GM19463 (cell line): Measurements from ENCODE around the gene GALNT2.

Source experiments
- ATAC-seq: cut with Tn5 transposase; IDR thresholded peaks from one replicate; pipeline ENCODE4 v1.9.1; 2021; ENCODE audit warnings: mild to moderate bottlenecking, moderate library complexity; ENCODE audit not compliant: unreplicated experiment

Gene GALNT2

GRCh38 chr1:230127105-230128054, 60.3 kb downstream of the GALNT2 start:
- ATAC-seq = peak; percentile 20

- ATAC-seq = no peak
Observed at GRCh38 chr1:230128569-230129285, 61.7 kb downstream of the GALNT2 start.

GRCh38 chr1:230129341-230129740, 62.3 kb downstream of the GALNT2 start:
- ATAC-seq = no peak

GRCh38 chr1:230130172-230130944, 63.3 kb downstream of the GALNT2 start:
- no peak for ATAC-seq

GRCh38 chr1:230131457-230131856, 64.4 kb downstream of the GALNT2 start:
- no peak for ATAC-seq

- ATAC-seq = no peak
Observed at GRCh38 chr1:230132758-230133157, 65.7 kb downstream of the GALNT2 start.

- ATAC-seq = no peak
Observed at GRCh38 chr1:230135726-230136125, 68.7 kb downstream of the GALNT2 start.

- ATAC-seq = no peak
Observed at GRCh38 chr1:230136453-230137336, 69.7 kb downstream of the GALNT2 start.

GRCh38 chr1:230137337-230137815, 70.3 kb downstream of the GALNT2 start:
- no peak for ATAC-seq

GRCh38 chr1:230138561-230139239, 71.7 kb downstream of the GALNT2 start:
- ATAC-seq = no peak

GRCh38 chr1:230139315-230139714, 72.3 kb downstream of the GALNT2 start:
- ATAC-seq = no peak

- ATAC-seq = no peak
Observed at GRCh38 chr1:230139741-230140140, 72.7 kb downstream of the GALNT2 start.

- ATAC-seq = no peak
Observed at GRCh38 chr1:230140221-230141020, 73.4 kb downstream of the GALNT2 start.

- no peak for ATAC-seq
Observed at GRCh38 chr1:230141021-230141648, 74.1 kb downstream of the GALNT2 start.

- ATAC-seq = no peak
Observed at GRCh38 chr1:230141797-230142607, 75.0 kb downstream of the GALNT2 start.

- no peak for ATAC-seq
Observed at GRCh38 chr1:230142608-230143210, 75.7 kb downstream of the GALNT2 start.

GRCh38 chr1:230143534-230143933, 76.5 kb downstream of the GALNT2 start:
- ATAC-seq = no peak
